ENCODE results near the gene PPP4R2. TPM values are rescaled to one million over a fixed set of nuclear protein-coding genes. Genes with fewer than 3 reads are reported as not detected.

PPP4R2 gene
- 100 to 1,000 TPM in 1 of 2 experiments, 10 to 100 TPM in 1; 76.0 to 118 TPM for total RNA-seq

DNA sequence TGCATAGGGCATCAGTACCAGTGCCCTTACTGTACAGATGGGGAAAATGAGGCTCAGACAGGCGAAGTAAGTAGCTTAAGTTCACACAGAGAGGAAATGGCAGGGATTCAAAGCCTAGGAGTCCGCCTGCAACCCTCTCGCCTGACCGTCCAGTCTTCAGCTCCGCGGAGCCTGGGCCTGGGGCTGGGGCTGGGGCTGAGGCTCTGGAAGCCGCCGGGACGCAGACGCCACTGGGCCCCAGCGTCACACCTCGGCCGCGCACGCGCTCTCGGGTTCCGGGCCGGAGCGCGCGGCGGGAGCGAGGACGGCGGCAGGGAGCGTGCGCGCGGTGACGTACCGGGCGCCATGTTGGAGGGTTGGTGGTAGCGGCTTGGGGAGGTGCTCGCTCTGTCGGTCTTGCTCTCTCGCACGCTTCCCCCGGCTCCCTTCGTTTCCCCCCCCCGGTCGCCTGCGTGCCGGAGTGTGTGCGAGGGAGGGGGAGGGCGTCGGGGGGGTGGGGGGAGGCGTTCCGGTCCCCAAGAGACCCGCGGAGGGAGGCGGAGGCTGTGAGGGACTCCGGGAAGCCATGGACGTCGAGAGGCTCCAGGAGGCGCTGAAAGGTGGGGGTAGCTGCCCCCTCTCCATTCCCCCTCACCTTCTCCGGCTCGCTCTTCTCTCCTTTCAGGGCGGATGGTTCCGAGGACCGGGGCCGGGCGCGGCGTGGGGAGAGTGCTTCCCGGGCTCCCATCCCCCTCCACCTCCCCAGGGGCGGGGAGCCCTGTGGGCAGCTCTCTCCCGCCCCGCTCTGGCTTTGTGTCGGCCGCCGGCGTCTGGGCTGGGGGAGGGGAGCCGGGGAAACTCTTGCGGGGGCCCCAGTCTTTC lies at the start of gene PPP4R2:
Gene PPP4R2 (plus strand): TSS at position 339 of the 861 bp plus-strand sequence. CDS start 227 bp downstream, at position 566.
- CTCF ChIA-PET: interaction anchor here (0.6 to 1.7 kb wide), 10 partner anchors 14 to 258 kb away, joined by 3 to 6 read pairs (median 3); no protein-coding TSS in a partner anchor
- no peaks in the 10 kb centered on the region for H3K9me3 Mint-ChIP-seq (ENCODE audit: low read depth)

GRCh38 chr3:72947715-72948490 lies 48.7 kb upstream of the PPP4R2 start:
- CTCF ChIA-PET: interaction anchor here (1.0 to 1.7 kb wide), 2 partner anchors 51 to 138 kb away, joined by 3 to 5 read pairs; no protein-coding TSS in a partner anchor
- Mint-ChIP-seq H3K27ac (no peak overlapping the region), H3K4me3 (no peak overlapping the region), H3K27me3 (peaks cover 3% of the 10 kb centered on the region), H3K9me3 (ENCODE audit: low read depth) (no peaks in the 10 kb centered on the region), H3K4me1 (peaks cover 34% of the 10 kb centered on the region), H3K36me3 (no peaks in the 10 kb centered on the region)
- ATAC-seq: no peak
- DNase-seq: no peak

More for the DNA sequence above, at the start of gene PPP4R2:
- Mint-ChIP-seq H3K4me3 (peak within 1 kb of the TSS; percentile 87), H3K27ac (peak within 1 kb of the TSS; percentile 89), H3K27me3 (no peaks in the 10 kb centered on the region), H3K36me3 (peaks cover 31% of the 10 kb centered on the region), H3K4me1 (peaks cover 34% of the 10 kb centered on the region)
- DNase-seq: peak; percentile 93
- peak; percentile 86 for ATAC-seq

DNA sequence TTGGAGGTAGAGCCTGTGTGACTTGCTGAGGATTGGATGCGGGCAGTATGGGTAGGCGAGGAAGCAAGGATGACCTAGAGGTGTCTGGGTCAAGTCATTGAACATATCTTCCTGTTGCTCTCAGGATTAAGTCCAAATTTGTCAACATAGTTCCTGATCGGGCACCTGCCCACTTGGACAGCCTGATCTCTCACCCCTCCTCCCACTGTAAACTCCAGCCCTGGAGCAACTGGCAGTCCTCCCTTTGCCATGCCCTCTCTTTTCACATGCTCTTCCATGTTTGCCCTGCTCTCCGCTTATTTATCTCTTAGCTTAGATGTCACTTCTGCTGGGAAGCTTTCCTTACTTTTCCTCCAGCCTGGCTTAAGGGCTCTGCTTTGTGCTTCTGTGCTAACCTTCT lies 47.6 kb upstream of the PPP4R2 start:
- DNase-seq (no peak), ATAC-seq (no peak)
- Mint-ChIP-seq H3K27ac (no peak overlapping the region), H3K9me3 (ENCODE audit: low read depth) (no peaks in the 10 kb centered on the region), H3K27me3 (no peaks in the 10 kb centered on the region), H3K36me3 (no peaks in the 10 kb centered on the region), H3K4me3 (no peak overlapping the region), H3K4me1 (peaks cover 34% of the 10 kb centered on the region)
- CTCF ChIA-PET: no interaction called here

GRCh38 chr3:72950372-72950771 lies 46.2 kb upstream of the PPP4R2 start:
- Mint-ChIP-seq H3K36me3 (no peaks in the 10 kb centered on the region), H3K9me3 (ENCODE audit: low read depth) (no peaks in the 10 kb centered on the region)
- CTCF ChIA-PET: interaction anchor here (1.1 to 1.3 kb wide), 2 partner anchors 47 to 106 kb away, joined by 3 to 5 read pairs; partner anchors contain the start of gene PPP4R2

DNA sequence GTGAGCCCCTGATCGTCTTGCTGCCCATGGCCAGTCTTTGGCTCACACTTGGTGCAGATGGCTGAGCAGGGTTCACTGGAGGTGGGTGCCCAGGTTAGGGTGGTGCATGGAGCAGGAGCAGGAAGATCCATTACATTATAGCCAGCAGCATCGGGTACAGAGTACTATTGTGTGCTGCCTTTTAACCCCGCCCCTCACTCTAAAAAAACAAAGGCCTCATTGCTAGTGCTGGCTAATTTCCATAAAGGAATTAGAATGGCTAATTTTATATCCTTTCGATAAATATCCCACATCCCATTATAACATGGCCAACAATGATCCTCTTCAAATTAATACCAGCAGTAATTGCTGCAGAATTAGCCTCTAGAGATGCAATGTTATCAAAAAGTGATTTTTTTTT lies 45.8 kb upstream of the PPP4R2 start:
- CTCF ChIA-PET: interaction anchor here (1.1 kb wide), 1 partner anchor 105 kb away, joined by 5 read pairs; no protein-coding TSS in a partner anchor
- no peaks in the 10 kb centered on the region for H3K36me3 Mint-ChIP-seq
- no peaks in the 10 kb centered on the region for H3K9me3 Mint-ChIP-seq (ENCODE audit: low read depth)

More at GRCh38 chr3:72950372-72950771, 46.2 kb upstream of the PPP4R2 start:
- H3K4me1 Mint-ChIP-seq: peaks cover 30% of the 10 kb centered on the region
- peaks cover 3% of the 10 kb centered on the region for H3K27me3 Mint-ChIP-seq
- no peak overlapping the region for H3K4me3 Mint-ChIP-seq
- DNase-seq (no peak), ATAC-seq (no peak)
- H3K27ac Mint-ChIP-seq: no peak overlapping the region

GRCh38 chr3:72951259-72951722 lies 45.3 kb upstream of the PPP4R2 start:
- Mint-ChIP-seq H3K27ac (no peak overlapping the region), H3K36me3 (no peaks in the 10 kb centered on the region), H3K27me3 (peaks cover 3% of the 10 kb centered on the region), H3K4me3 (no peak overlapping the region), H3K4me1 (peaks cover 22% of the 10 kb centered on the region), H3K9me3 (ENCODE audit: low read depth) (no peaks in the 10 kb centered on the region)
- CTCF ChIA-PET: no interaction called here
- ATAC-seq (peak; percentile 47), DNase-seq (no peak)

More for the DNA sequence above, 45.8 kb upstream of the PPP4R2 start:
- peaks cover 3% of the 10 kb centered on the region for H3K27me3 Mint-ChIP-seq
- ATAC-seq (no peak), DNase-seq (no peak)
- peaks cover 25% of the 10 kb centered on the region for H3K4me1 Mint-ChIP-seq
- no peak overlapping the region for H3K4me3 Mint-ChIP-seq
- no peak overlapping the region for H3K27ac Mint-ChIP-seq

DNA sequence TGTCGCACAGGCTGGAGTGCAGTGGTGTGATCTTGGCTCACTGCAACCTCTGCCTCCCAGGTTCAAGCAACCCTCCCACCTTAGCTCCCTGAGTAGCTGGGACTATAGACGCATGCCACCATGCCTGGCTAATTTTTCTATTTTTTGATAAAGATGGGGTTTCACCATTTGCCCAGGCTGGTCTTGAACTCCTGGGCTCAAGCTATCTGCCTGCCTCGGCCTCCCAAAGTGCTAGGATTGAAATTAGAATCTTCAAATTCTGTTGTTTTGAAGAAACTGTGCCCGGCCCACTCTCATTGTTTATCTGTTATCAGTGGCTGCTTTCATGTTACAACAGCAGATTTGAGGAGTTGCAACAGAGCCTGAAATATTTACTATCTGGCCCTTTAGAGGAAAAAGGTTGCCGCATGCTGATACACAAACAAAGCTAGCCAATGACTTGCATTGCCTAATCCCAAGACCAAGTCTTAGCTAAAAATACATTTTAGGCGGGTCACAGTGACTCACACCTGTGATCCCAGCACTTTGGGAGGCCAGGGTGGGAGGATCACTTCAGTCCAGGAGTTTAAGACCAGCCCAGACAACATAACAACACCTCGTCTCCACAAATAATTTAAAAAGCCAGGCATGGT lies 43.2 kb upstream of the PPP4R2 start:
- no peaks in the 10 kb centered on the region for H3K36me3 Mint-ChIP-seq
- H3K4me1 Mint-ChIP-seq: peaks cover 24% of the 10 kb centered on the region
- no peak overlapping the region for H3K27ac Mint-ChIP-seq
- H3K4me3 Mint-ChIP-seq: no peak overlapping the region
- ATAC-seq: no peak
- no peak for DNase-seq
- peaks cover 3% of the 10 kb centered on the region for H3K27me3 Mint-ChIP-seq
- CTCF ChIA-PET: no interaction called here
- no peaks in the 10 kb centered on the region for H3K9me3 Mint-ChIP-seq (ENCODE audit: low read depth)

DNA sequence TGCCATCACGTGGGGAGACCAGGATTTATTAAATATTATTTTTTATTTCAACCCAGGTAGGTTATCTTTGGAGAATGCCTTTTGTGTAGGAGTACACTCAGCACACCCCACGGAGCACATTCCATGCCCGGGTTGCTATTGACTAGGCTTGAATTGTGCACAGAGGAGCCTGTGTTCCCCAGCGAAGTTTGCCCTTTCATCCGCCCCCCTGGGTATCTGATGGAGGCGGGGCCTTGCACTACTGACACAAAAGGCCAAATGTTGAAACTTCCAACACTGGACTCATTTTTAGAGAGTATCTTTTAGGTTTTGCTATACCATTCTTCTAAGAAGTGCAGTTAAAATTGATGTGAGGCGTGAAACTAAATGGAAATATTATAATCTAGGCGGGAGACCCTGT lies 39.3 kb upstream of the PPP4R2 start:
- no peaks in the 10 kb centered on the region for H3K36me3 Mint-ChIP-seq
- no peak overlapping the region for H3K27ac Mint-ChIP-seq

DNA sequence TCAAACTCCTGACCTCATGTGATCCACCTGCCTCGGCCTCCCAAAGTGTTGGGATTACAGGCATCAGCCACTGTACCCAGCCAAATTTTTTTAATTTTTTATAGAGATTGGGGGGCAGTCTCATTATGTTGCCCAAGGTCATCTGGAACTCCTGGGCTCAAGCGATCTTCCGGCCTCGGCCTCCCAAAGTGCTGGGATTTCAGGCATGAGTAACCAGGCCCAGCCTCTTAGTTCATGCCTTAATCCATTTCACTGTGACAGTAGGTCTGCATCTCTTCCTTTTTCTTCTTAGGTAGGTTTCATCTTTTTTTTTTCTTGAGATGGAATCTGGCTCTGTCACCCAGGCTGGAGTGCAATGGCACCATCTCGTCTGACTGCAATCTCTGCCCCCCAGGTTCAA lies 37.3 kb upstream of the PPP4R2 start:
- no peak for ATAC-seq
- Mint-ChIP-seq H3K4me1 (peaks cover 14% of the 10 kb centered on the region), H3K27ac (no peak overlapping the region), H3K27me3 (peaks cover 3% of the 10 kb centered on the region), H3K36me3 (no peaks in the 10 kb centered on the region), H3K4me3 (no peak overlapping the region), H3K9me3 (ENCODE audit: low read depth) (no peaks in the 10 kb centered on the region)
- CTCF ChIA-PET: no interaction called here
- no peak for DNase-seq

More for the DNA sequence above, 39.3 kb upstream of the PPP4R2 start:
- no peaks in the 10 kb centered on the region for H3K9me3 Mint-ChIP-seq (ENCODE audit: low read depth)
- ATAC-seq (no peak), DNase-seq (no peak)
- peaks cover 3% of the 10 kb centered on the region for H3K27me3 Mint-ChIP-seq
- no peak overlapping the region for H3K4me3 Mint-ChIP-seq
- H3K4me1 Mint-ChIP-seq: peaks cover 20% of the 10 kb centered on the region
- CTCF ChIA-PET: no interaction called here

GRCh38 chr3:72960812-72961518 lies 35.6 kb upstream of the PPP4R2 start:
- H3K27me3 Mint-ChIP-seq: no peaks in the 10 kb centered on the region
- no peak overlapping the region for H3K27ac Mint-ChIP-seq
- H3K4me3 Mint-ChIP-seq: no peak overlapping the region
- H3K9me3 Mint-ChIP-seq (ENCODE audit: low read depth): no peaks in the 10 kb centered on the region
- H3K36me3 Mint-ChIP-seq: no peaks in the 10 kb centered on the region
- ATAC-seq: no peak
- DNase-seq: no peak
- CTCF ChIA-PET: no interaction called here
- H3K4me1 Mint-ChIP-seq: peaks cover 29% of the 10 kb centered on the region

DNA sequence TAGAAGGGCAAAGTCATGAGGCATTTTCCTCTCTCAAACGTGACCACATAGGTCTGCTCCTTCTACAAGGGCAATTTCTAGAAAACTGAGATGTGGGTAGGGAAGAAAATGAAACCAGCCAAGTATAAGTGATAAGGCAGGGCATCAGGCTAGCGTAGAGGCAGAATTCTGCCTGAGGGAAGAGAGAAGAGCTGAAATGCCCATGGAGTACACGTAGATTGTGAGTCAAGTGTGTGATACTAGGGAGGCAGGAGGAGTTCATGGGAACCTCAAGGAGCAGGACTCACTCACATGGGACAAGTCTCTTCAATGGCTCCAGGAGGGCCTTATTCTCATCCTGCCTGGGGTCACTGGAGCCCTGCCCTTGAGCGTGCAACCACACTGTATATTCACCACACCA lies 34.9 kb upstream of the PPP4R2 start:
- peaks cover 31% of the 10 kb centered on the region for H3K4me1 Mint-ChIP-seq
- CTCF ChIA-PET: no interaction called here
- H3K27ac Mint-ChIP-seq: no peak overlapping the region
- H3K9me3 Mint-ChIP-seq (ENCODE audit: low read depth): no peaks in the 10 kb centered on the region
- no peaks in the 10 kb centered on the region for H3K36me3 Mint-ChIP-seq
- H3K27me3 Mint-ChIP-seq: no peaks in the 10 kb centered on the region
- no peak overlapping the region for H3K4me3 Mint-ChIP-seq
- ATAC-seq (no peak), DNase-seq (no peak)

DNA sequence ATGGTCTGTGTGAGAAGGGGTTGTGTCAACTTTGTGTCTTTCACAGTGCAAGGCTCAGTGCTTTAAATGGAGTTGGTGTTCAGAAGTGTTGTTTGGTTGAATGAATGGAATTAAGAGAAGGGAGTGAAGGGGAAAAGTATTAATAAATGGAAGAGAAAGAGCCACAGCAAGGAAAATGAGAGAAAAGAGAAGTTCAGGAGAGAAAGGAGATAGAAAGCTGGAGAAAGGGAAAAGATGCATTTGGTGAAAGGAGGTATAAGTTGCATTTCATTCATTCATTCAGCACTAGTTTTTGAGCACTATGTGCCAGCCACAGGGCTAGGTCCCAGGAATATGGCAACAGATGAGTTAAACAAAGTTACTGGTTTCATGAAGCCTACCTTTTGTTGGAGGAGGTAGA lies 34.3 kb upstream of the PPP4R2 start:
- DNase-seq: no peak
- H3K27ac Mint-ChIP-seq: no peak overlapping the region
- H3K36me3 Mint-ChIP-seq: no peaks in the 10 kb centered on the region
- no peaks in the 10 kb centered on the region for H3K9me3 Mint-ChIP-seq (ENCODE audit: low read depth)
- CTCF ChIA-PET: no interaction called here
- H3K27me3 Mint-ChIP-seq: no peaks in the 10 kb centered on the region
- no peak overlapping the region for H3K4me3 Mint-ChIP-seq
- peaks cover 35% of the 10 kb centered on the region for H3K4me1 Mint-ChIP-seq
- no peak for ATAC-seq
